ENCODE results near the gene DCTN3. TPM values are rescaled to one million over a fixed set of nuclear protein-coding genes. Genes with fewer than 3 reads are reported as not detected.

DCTN3 gene
- total RNA-seq, 3 donors from 2014 or later (not counting 1 experiment from before 2014, with no cell fraction given): 135 to 171 (median 147) TPM

DNA sequence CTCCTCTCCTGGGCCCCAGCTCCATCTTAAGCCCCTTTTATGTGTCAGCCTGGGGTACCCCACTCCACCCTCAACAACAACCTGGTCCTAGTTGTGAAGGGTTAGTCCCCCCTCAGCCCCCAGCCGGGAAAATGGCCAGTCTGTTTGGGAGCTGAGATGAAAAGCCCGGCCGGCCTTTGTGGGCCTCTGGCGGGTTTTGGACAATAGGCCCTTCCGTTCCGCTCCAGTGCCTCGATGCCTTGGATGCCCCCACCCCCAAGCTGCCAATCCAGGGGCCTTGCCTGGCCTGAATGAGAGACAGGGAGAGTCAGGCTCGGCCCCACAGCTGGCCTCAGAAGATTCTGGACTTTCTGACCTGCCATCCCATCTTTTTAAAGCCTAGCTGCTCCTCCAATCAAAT lies 39.9 kb downstream of the DCTN3 start:
- Mint-ChIP-seq H3K27ac (no peak overlapping the region), H3K27me3 (ENCODE audit: low read depth in 2 of 2) (peaks cover 54 to 68% of the 10 kb centered on the region in 2 donors), H3K4me1 (peaks cover 0 to 8% of the 10 kb centered on the region in 2 donors), H3K36me3 (no peaks in the 10 kb centered on the region), H3K9me3 (no peaks in the 10 kb centered on the region), H3K4me3 (no peak overlapping the region)
- intact Hi-C loops (cut with micrococcal nuclease): no loop called here
- 59% methylated on average over 8 of the region's 8 CpGs for WGBS (ENCODE audit: insufficient coverage)
- H3K27ac ChIP-seq (ENCODE audit: low read length): no peak overlapping the region
- H3K4me1 ChIP-seq (ENCODE audit: control insufficient read depth, insufficient read depth, low read length): peaks cover 8% of the 10 kb centered on the region
- H3K27me3 ChIP-seq (ENCODE audit: control insufficient read depth, insufficient read depth, low read length): peaks cover 25% of the 10 kb centered on the region
- TF ChIP-seq, protein P1, sequence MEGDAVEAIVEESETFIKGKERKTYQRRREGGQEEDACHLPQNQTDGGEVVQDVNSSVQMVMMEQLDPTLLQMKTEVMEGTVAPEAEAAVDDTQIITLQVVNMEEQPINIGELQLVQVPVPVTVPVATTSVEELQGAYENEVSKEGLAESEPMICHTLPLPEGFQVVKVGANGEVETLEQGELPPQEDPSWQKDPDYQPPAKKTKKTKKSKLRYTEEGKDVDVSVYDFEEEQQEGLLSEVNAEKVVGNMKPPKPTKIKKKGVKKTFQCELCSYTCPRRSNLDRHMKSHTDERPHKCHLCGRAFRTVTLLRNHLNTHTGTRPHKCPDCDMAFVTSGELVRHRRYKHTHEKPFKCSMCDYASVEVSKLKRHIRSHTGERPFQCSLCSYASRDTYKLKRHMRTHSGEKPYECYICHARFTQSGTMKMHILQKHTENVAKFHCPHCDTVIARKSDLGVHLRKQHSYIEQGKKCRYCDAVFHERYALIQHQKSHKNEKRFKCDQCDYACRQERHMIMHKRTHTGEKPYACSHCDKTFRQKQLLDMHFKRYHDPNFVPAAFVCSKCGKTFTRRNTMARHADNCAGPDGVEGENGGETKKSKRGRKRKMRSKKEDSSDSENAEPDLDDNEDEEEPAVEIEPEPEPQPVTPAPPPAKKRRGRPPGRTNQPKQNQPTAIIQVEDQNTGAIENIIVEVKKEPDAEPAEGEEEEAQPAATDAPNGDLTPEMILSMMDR (IDR thresholded peaks at IDR 0.05): no peak
- H3K4me3 ChIP-seq (ENCODE audit: low read length): no peak overlapping the region
- no peaks in the 10 kb centered on the region for H3K36me3 ChIP-seq (ENCODE audit: control insufficient read depth, insufficient read depth, low read length)
- DNase-seq (no peak), ATAC-seq (no peak)
- no peaks in the 10 kb centered on the region for H3K9me3 ChIP-seq (ENCODE audit: control insufficient read depth, insufficient read depth, low read length)

DNA sequence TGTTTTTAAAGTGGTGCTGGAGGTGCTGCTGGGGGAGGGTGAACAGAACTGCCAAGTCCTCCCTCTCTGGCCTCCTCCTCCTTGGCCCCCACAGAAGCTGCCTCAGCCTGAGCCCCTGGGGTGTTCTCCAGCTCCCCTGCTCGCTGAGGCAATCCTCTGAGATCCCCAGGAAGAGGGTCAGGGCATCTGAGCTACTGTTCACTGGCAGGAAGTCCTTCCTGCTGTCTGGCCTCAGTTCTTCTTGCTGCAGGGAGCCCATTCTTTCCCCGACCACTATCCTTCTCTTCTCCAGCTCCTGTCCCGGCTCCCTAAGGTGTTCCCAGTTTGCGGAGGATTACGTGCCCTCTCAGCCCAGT lies 40.5 kb downstream of the DCTN3 start:
- no peaks in the 10 kb centered on the region for H3K9me3 Mint-ChIP-seq
- peaks cover 56 to 66% of the 10 kb centered on the region in 2 donors for H3K27me3 Mint-ChIP-seq (ENCODE audit: low read depth in 2 of 2)
- Histone ChIP-seq H3K4me3 (ENCODE audit: low read length) (no peak overlapping the region), H3K36me3 (ENCODE audit: control insufficient read depth, insufficient read depth, low read length) (no peaks in the 10 kb centered on the region), H3K27ac (ENCODE audit: low read length) (no peak overlapping the region), H3K4me1 (ENCODE audit: control insufficient read depth, insufficient read depth, low read length) (peaks cover 8% of the 10 kb centered on the region), H3K27me3 (ENCODE audit: control insufficient read depth, insufficient read depth, low read length) (peaks cover 25% of the 10 kb centered on the region), H3K9me3 (ENCODE audit: control insufficient read depth, insufficient read depth, low read length) (no peaks in the 10 kb centered on the region)
- WGBS (ENCODE audit: insufficient coverage): 72% methylated on average over 5 of the region's 5 CpGs
- intact Hi-C loops (cut with micrococcal nuclease): no loop called here
- no peak overlapping the region for H3K4me3 Mint-ChIP-seq
- ATAC-seq (no peak), DNase-seq (no peak)
- H3K4me1 Mint-ChIP-seq: peaks cover 0 to 8% of the 10 kb centered on the region in 2 donors
- no peak overlapping the region for H3K27ac Mint-ChIP-seq
- no peaks in the 10 kb centered on the region for H3K36me3 Mint-ChIP-seq
- TF ChIP-seq, protein P1 (IDR thresholded peaks at IDR 0.05): no peak

DNA sequence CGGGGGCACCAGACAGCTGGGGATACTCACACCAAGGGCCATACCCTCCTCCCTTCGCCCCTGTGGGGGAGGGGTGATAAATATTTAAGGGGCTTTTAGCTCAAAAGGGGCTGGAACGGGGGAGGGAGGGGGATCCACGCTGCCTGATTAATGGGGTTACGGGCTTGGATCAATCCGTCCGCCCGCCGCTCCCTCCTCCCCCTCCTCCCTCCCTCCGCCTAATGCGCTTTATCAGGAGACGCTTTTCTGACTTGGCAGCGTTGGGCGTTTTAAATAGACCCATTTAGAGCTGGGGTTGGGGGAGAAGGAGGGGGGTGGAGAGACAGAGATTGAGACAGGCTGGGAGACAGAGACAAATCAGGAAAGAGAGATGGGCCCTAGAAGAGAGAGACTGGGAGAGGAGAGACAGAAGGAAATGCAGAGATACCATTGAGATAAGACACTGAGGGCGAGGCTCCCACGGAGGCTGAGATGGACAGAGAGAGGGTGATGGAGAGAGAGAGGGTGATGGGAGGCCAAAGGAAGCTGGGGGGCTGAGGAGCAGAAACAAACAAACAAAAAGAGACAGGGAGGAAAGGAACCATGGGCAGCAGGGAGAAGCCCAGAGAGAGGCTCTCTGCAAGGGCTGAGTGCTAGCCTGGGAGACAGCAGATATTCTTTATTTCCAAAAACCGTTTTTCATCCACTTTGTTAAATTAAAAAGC lies 41.0 kb downstream of the DCTN3 start:
- H3K36me3 Mint-ChIP-seq: no peaks in the 10 kb centered on the region
- 12% methylated on average over 7 of the region's 17 CpGs for WGBS (ENCODE audit: insufficient coverage)
- Histone ChIP-seq H3K27me3 (ENCODE audit: control insufficient read depth, insufficient read depth, low read length) (peaks cover 25% of the 10 kb centered on the region), H3K27ac (ENCODE audit: low read length) (no peak overlapping the region), H3K4me1 (ENCODE audit: control insufficient read depth, insufficient read depth, low read length) (peaks cover 8% of the 10 kb centered on the region), H3K36me3 (ENCODE audit: control insufficient read depth, insufficient read depth, low read length) (no peaks in the 10 kb centered on the region), H3K4me3 (ENCODE audit: low read length) (no peak overlapping the region), H3K9me3 (ENCODE audit: control insufficient read depth, insufficient read depth, low read length) (no peaks in the 10 kb centered on the region)
- intact Hi-C loops (cut with micrococcal nuclease): no loop called here
- H3K4me1 Mint-ChIP-seq: peaks cover 0 to 8% of the 10 kb centered on the region in 2 donors
- peaks cover 55 to 65% of the 10 kb centered on the region in 2 donors for H3K27me3 Mint-ChIP-seq (ENCODE audit: low read depth in 2 of 2)
- TF ChIP-seq, protein P1 (IDR thresholded peaks at IDR 0.05): no peak
- DNase-seq: no peak
- ATAC-seq: no peak
- H3K27ac Mint-ChIP-seq: no peak overlapping the region
- H3K4me3 Mint-ChIP-seq: no peak overlapping the region
- H3K9me3 Mint-ChIP-seq: no peaks in the 10 kb centered on the region

All from natural killer cell (primary cell).